DND-41 (cell line): ENCODE data around the gene BMX.

Experiments
- CTCF ChIP-seq: IDR thresholded peaks from 2 replicates; pipeline ENCODE4 v1.5.1; 2012; ENCODE audit warnings: borderline replicate concordance, low read length, moderate library complexity, mild to moderate bottlenecking; ENCODE audit not compliant: poor library complexity, severe bottlenecking; ENCODE audit errors: extremely low read depth
- EZH2 ChIP-seq: IDR thresholded peaks from 3 replicates; pipeline ENCODE4 v1.6.1; 2012; ENCODE audit warnings: borderline replicate concordance, low read depth, mild to moderate bottlenecking, moderate library complexity, low read length, inconsistent platforms; ENCODE audit not compliant: severe bottlenecking

- TF ChIP-seq CTCF, result no peak
- TF ChIP-seq EZH2, result no peak
Observed at GRCh38 chrX:15495801-15496200, 4.8 kb upstream of the BMX start.
